HFF-Myc (cell line): ENCODE results near the gene HOXA5.

Experiments used
- DNase-seq: peaks from one replicate; pipeline ENCODE4 v3.0.0-alpha.2; 2011; ENCODE audit warnings: low read depth; ENCODE audit errors: extremely low read depth
- H3K4me3 ChIP-seq: replicated peaks from 2 replicates; pipeline ENCODE4 v1.5.1; 2011; ENCODE audit warnings: low read depth, mild to moderate bottlenecking, control low read depth, low read length
- CTCF ChIP-seq: IDR thresholded peaks from 2 replicates; pipeline ENCODE4 v1.5.1; 2012; ENCODE audit warnings: mild to moderate bottlenecking, low read depth, low read length, control low read depth; ENCODE audit errors: missing control alignments

HOXA5 gene

GRCh38 chr7:27143023-27143949 lies at the start of gene HOXA5:
HOXA5 (minus strand) TSS chr7:27143681; CDS start chr7:27143607, 74 bp downstream.
- no peak for DNase-seq
- H3K4me3 ChIP-seq: peak within 1 kb of the TSS; percentile 41
- peak; percentile 82 for TF ChIP-seq CTCF

DNA sequence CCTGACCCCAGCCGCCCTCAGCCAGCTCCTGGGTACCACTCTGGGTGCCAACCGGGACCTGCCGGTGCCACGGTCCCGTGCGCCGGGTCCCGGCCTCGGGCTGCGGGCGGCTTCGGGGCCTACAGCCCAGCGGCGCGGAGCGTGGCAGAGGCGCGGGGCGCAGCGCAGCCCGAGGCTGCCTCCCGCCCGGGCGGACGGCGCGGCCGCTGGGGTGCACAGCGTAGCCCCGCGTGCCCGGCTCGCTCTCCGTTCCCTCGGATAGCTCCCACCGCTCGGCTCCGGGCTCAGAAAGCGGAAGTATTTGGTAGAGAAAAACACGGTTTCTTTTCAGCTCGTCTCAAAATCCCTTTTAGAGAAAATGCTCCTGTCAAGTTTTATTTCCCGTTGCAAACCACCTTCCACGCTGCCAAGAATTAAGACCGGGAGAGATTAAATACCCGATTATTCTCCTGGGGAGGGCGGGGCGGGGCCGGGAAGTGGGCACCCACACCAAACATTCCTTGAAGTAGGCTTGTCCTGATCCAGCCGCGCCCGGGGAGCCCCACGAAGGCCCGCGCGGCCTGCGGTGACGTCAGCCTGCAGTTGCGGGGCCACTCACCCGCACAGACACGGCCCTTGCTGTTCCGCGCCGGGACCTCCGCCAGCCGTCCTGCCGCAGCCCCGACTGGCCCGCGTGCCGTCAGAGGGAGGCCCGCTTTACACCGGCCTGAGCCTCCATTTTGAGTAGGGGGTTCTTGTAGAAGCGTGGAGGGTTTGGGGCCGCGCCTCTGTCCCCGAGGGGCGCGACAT lies 49.3 kb upstream of the HOXA5 start:
- DNase-seq: no peak
- peak overlapping the region; percentile 83 for H3K4me3 ChIP-seq
- no peak for TF ChIP-seq CTCF

GRCh38 chr7:27191833-27192545 lies 48.5 kb upstream of the HOXA5 start:
- no peak for DNase-seq
- TF ChIP-seq CTCF: no peak
- peak overlapping the region; percentile 83 for H3K4me3 ChIP-seq

DNA sequence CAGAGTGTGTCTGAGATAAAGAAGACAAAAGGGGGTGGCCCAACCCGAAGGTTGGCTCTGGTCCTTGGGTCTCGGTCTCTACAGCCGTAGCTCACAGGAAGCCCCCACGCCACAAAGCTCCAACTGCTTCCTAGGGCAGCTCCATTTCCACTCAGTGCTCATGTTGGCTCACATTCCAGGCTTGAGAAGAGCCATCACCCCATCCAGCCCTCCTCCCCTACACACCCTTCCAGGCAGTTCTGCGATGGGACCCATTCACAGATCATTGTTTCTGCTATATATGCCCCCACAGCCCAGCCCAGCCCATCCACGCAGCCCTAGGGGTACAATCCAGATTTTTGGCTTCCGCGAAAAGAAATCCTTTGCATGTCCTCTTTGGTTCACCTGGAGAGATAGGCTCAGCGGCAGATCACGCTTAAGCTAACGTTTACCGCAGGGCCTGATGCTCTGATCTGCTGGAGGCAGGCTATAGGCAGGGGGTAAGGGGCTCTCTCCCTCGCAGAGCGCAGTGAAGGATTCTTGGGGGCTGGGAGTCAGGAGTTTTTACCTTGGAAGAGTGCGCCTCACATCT lies 47.8 kb upstream of the HOXA5 start:
- peak overlapping the region; percentile 83 for H3K4me3 ChIP-seq
- TF ChIP-seq CTCF: no peak
- DNase-seq: no peak

- H3K4me3 ChIP-seq: peak overlapping the region; percentile 83
- no peak for DNase-seq
- TF ChIP-seq CTCF: no peak
Observed at GRCh38 chr7:27189997-27190748, 46.7 kb upstream of the HOXA5 start.
